WTC11 (cell line): Measurements from ENCODE around the gene LRRC75B.
"Not testable (repeated sequence)": the region's sequence is repeated elsewhere in the genome, so short reads cannot be mapped to it uniquely, and the experiment has no call there.

Source experiments
- GABPB1 ChIP-seq: sonication (generic); formaldehyde crosslinking; IDR thresholded peaks from 2 replicates; pipeline ENCODE4 v1.8.1; 2023; ENCODE audit warnings: mild to moderate bottlenecking, missing genetic modification reagents
- TF ChIP-seq, protein P1 (sequence below): fragments of 200-600 bp; IDR thresholded peaks from 2 replicates; pipeline ENCODE4 v1.8.0; 2022; ENCODE audit warnings: antibody characterized with exemption
- TF ChIP-seq, protein P2 (sequence below): sonication (generic); formaldehyde crosslinking; IDR thresholded peaks from 2 replicates; pipeline ENCODE4 v1.8.0; 2022; ENCODE audit warnings: mild to moderate bottlenecking, missing genetic modification reagents
- TF ChIP-seq, protein P3 (sequence below): sonication (generic); formaldehyde crosslinking; IDR thresholded peaks from 2 replicates; pipeline ENCODE4 v1.8.1; 2022; ENCODE audit warnings: low read depth, missing genetic modification reagents, borderline replicate concordance

DNA sequence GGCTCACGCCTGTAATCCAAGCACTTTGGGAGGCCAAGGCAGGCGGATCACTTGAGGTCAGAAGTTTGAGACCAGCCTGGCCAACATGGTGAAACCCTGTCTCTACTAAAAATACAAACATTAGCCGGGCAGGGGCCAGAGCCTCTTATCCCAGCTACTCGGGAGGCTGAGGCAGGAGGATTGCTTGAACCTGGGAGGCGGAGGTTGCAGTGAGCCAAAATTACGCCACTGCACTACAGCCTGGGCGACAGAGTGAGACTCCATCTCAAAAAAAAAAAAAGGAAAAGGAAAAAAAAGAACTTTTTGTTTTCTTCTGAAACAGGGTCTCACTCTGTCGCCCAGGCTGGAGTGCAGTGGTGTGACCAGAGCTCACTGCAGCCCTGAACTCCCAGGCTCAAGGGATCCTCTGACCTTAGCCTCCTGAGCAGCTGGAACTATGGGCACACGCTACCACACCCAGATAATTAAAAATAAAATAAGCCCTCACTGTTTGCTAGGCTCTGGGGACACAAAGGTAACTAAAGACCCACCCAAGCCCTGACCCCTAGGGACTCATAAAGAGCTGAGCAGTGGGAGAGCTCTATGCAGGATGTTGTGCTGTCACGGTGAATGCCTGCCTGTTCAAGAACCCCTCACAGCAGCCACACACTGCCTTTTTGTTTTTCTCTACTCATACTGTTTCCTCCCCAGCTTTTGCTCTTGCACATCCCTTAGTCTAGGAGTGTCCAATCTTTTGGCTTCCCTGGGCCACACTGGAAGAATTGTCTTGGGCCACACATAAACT, 40.2 kb downstream of the LRRC75B start:
- TF ChIP-seq, protein P1, sequence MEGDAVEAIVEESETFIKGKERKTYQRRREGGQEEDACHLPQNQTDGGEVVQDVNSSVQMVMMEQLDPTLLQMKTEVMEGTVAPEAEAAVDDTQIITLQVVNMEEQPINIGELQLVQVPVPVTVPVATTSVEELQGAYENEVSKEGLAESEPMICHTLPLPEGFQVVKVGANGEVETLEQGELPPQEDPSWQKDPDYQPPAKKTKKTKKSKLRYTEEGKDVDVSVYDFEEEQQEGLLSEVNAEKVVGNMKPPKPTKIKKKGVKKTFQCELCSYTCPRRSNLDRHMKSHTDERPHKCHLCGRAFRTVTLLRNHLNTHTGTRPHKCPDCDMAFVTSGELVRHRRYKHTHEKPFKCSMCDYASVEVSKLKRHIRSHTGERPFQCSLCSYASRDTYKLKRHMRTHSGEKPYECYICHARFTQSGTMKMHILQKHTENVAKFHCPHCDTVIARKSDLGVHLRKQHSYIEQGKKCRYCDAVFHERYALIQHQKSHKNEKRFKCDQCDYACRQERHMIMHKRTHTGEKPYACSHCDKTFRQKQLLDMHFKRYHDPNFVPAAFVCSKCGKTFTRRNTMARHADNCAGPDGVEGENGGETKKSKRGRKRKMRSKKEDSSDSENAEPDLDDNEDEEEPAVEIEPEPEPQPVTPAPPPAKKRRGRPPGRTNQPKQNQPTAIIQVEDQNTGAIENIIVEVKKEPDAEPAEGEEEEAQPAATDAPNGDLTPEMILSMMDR: not testable (repeated sequence)
- TF ChIP-seq, protein P2, sequence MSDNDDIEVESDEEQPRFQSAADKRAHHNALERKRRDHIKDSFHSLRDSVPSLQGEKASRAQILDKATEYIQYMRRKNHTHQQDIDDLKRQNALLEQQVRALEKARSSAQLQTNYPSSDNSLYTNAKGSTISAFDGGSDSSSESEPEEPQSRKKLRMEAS (CRISPR knock-in tag): not testable (repeated sequence)
- not testable (repeated sequence) for TF ChIP-seq GABPB1
- TF ChIP-seq, protein P3, sequence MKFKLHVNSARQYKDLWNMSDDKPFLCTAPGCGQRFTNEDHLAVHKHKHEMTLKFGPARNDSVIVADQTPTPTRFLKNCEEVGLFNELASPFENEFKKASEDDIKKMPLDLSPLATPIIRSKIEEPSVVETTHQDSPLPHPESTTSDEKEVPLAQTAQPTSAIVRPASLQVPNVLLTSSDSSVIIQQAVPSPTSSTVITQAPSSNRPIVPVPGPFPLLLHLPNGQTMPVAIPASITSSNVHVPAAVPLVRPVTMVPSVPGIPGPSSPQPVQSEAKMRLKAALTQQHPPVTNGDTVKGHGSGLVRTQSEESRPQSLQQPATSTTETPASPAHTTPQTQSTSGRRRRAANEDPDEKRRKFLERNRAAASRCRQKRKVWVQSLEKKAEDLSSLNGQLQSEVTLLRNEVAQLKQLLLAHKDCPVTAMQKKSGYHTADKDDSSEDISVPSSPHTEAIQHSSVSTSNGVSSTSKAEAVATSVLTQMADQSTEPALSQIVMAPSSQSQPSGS: not testable (repeated sequence)
